HepG2 (cell line): ENCODE measurements around the gene PPP2R5C. TPM values are rescaled to one million over a fixed set of nuclear protein-coding genes. Genes with fewer than 3 reads are reported as not detected.

Experiments
- ATAC-seq: fragments of 200-7000 bp; cut with Tn5 transposase; 3 replicates; pipeline ENCODE4 v1.9.1; 2020; ENCODE audit warnings: mild to moderate bottlenecking, moderate library complexity
- BruUV-seq: library from RNA; stranded (reverse); fragments of 400-500 nt; replicated peaks from 2 replicates; lab custom pipeline; 2021; lab: Mats Ljungman, UMichigan
- CTCF ChIA-PET: fragments of 300-600 bp; formaldehyde crosslinking; extraction: SDS; loops from one replicate; lab custom pipeline; 2021; ENCODE audit warnings: low total read pairs, inconsistent platforms, low intra/inter-chr PET ratio; lab: Yijun Ruan, JAX
- POLR2A ChIA-PET: fragments of 350-600 bp; sonication (Branson Sonifier 250); formaldehyde crosslinking; loops from one replicate; lab custom pipeline; 2020; ENCODE audit warnings: antibody characterized with exemption, inconsistent platforms; lab: Yijun Ruan, JAX
- DNase-seq: peaks from one replicate; pipeline ENCODE4 v3.0.0-alpha.2; 2015; ENCODE audit warnings: low spot score
- FAIRE-seq: peaks from 3 replicates; lab custom pipeline; 2011; peaks lifted over from hg19 to GRCh38; lab: Jason Lieb, UNC
- H2AFZ ChIP-seq: one replicate; pipeline ENCODE4 v1.6.1; 2011; ENCODE audit warnings: low read length, inconsistent platforms
- H3K27ac ChIP-seq: fragments of 300-600 bp; 3 replicates; pipeline ENCODE4 v1.8.0; 2011; ENCODE audit warnings: mixed run types, mild to moderate bottlenecking, mixed read lengths, low read length, inconsistent platforms; ENCODE audit not compliant: insufficient read depth; ENCODE audit errors: extremely low read length
- H3K27me3 ChIP-seq, 2 experiments: fragments of 200-600 bp in 1 of 2; 2 replicates in 1 of 2; 3 replicates in 1 of 2; pipeline versions ENCODE4 v1.6.0 to v1.8.0; 2011; ENCODE audit warnings: low read length in 2 of 2, mild to moderate bottlenecking in 2 of 2, moderate library complexity in 2 of 2, inconsistent platforms in 1 of 2; ENCODE audit not compliant: insufficient read depth in 2 of 2, control insufficient read depth in 1 of 2
- H3K36me3 ChIP-seq, 2 experiments: fragments of 200-600 bp in 1 of 2; replicated peaks in 1 of 2; 2 replicates in 1 of 2; 3 replicates in 1 of 2; pipeline versions ENCODE4 v1.5.1 to v1.8.0; 2011; ENCODE audit warnings: low read length in 2 of 2, inconsistent platforms in 1 of 2; ENCODE audit not compliant: insufficient read depth in 2 of 2, control insufficient read depth in 1 of 2
- H3K4me1 ChIP-seq: 2 replicates; pipeline ENCODE4 v1.5.1; 2012; ENCODE audit warnings: low read length, inconsistent platforms; ENCODE audit not compliant: insufficient read depth
- H3K4me2 ChIP-seq: 2 replicates; pipeline ENCODE4 v1.6.0; 2011; ENCODE audit warnings: low read depth, low read length, inconsistent platforms
- H3K4me3 ChIP-seq, 3 experiments: fragments of 200-600 bp in 1 of 3; sonication (generic), shearing (Covaris generic) in 1 of 3; replicated peaks in 1 of 3; 2 replicates each; pipeline ENCODE4 v1.5.1; 2011 to 2016; ENCODE audit warnings: low read length in 3 of 3, inconsistent platforms in 2 of 3, low read depth in 2 of 3, mild to moderate bottlenecking in 2 of 3, control low read depth in 1 of 3, mixed read lengths in 1 of 3; ENCODE audit not compliant: insufficient read depth in 1 of 3
- H3K79me2 ChIP-seq: one replicate; pipeline ENCODE4 v1.6.1; 2011; ENCODE audit warnings: low read length, inconsistent platforms; ENCODE audit not compliant: insufficient read depth
- H3K9ac ChIP-seq: 2 replicates; pipeline ENCODE4 v1.6.0; 2011; ENCODE audit warnings: mild to moderate bottlenecking, low read depth, low read length, inconsistent platforms; ENCODE audit not compliant: insufficient read depth
- H3K9me3 ChIP-seq: 2 replicates; pipeline ENCODE4 v1.5.1; 2012; ENCODE audit warnings: mild to moderate bottlenecking, low read length
- H4K20me1 ChIP-seq: 2 replicates; pipeline ENCODE4 v1.6.0; 2011; ENCODE audit warnings: inconsistent platforms, mild to moderate bottlenecking, low read length, moderate library complexity; ENCODE audit not compliant: insufficient read depth
- AKAP8 ChIP-seq: sonication (generic); formaldehyde crosslinking; IDR thresholded peaks from 2 replicates; pipeline ENCODE4 v1.5.1; 2020; ENCODE audit warnings: mild to moderate bottlenecking, missing genetic modification reagents
- ELF1 ChIP-seq: sonication (generic); formaldehyde crosslinking; IDR thresholded peaks from 2 replicates; pipeline ENCODE4 v1.4.0; 2020; ENCODE audit warnings: missing genetic modification reagents
- JDP2 ChIP-seq: sonication (generic); formaldehyde crosslinking; IDR thresholded peaks from 2 replicates; pipeline ENCODE4 v1.8.1; 2022; ENCODE audit warnings: missing genetic modification reagents, borderline replicate concordance
- MEIS2 ChIP-seq: sonication (generic); formaldehyde crosslinking; IDR thresholded peaks from 2 replicates; pipeline ENCODE4 v1.9.0; 2021; ENCODE audit warnings: mild to moderate bottlenecking, missing genetic modification reagents
- NKX3-1 ChIP-seq: sonication (generic); formaldehyde crosslinking; IDR thresholded peaks from 2 replicates; pipeline ENCODE4 v1.5.0; 2020; ENCODE audit warnings: missing genetic modification reagents
- PREB ChIP-seq: sonication (generic); formaldehyde crosslinking; IDR thresholded peaks from 2 replicates; pipeline ENCODE4 v1.4.0; 2020; ENCODE audit warnings: missing genetic modification reagents
- TCF12 ChIP-seq, 2 experiments: fragments of 450-650 bp in 1 of 2; sonication (generic) in 1 of 2; formaldehyde crosslinking in 1 of 2; IDR thresholded peaks; 2 replicates each; pipeline versions ENCODE4 v1.6.1 to v1.8.0; 2017 to 2022; ENCODE audit warnings: antibody characterized with exemption in 1 of 2, mild to moderate bottlenecking in 1 of 2, missing genetic modification reagents in 1 of 2, moderate library complexity in 1 of 2
- THYN1 ChIP-seq: sonication (generic); formaldehyde crosslinking; IDR thresholded peaks from 2 replicates; pipeline ENCODE4 v1.8.1; 2023; ENCODE audit warnings: low read depth, mild to moderate bottlenecking, moderate library complexity, missing genetic modification reagents, borderline replicate concordance
- ZNF3 ChIP-seq: IDR thresholded peaks from 2 replicates; pipeline ENCODE4 v1.7.0; 2017; ENCODE audit warnings: inconsistent platforms
- ZNF382 ChIP-seq: sonication (generic); formaldehyde crosslinking; IDR thresholded peaks from 2 replicates; pipeline ENCODE4 v1.5.0; 2020; ENCODE audit warnings: missing genetic modification reagents, mild to moderate bottlenecking, borderline replicate concordance
- ZSCAN5A ChIP-seq: sonication (generic); formaldehyde crosslinking; IDR thresholded peaks from 2 replicates; pipeline ENCODE4 v1.8.0; 2022; ENCODE audit warnings: mild to moderate bottlenecking, missing genetic modification reagents, borderline replicate concordance
- WGBS: methylation state at CpG from one replicate; pipeline ENCODE4 v1.1.6; 2017; ENCODE audit warnings: low lambda C conversion rate; 5-methylcytosine and 5-hydroxymethylcytosine counted together
- in situ Hi-C: cut with HindIII; loops from 2 replicates; pipeline ENCODE4 v1.10.0; 2017; ENCODE audit warnings: low pct_unique_long_range_greater_than_20kb; ENCODE audit not compliant: extremely low pct_ligation_motif_present
- intact Hi-C: fragments of 100-400 bp; cut with micrococcal nuclease; formaldehyde crosslinking; loops from one replicate; pipeline ENCODE4 v1.10.0; 2022; ENCODE audit not compliant: unreplicated experiment
- polyA plus RNA-seq, 8 experiments: library from polyadenylated mRNA; depleted of rRNA in 3 of 8; stranded (reverse) in 7 of 8; unstranded in 1 of 8; fragments of >200 nt; fragmentation: Illumina TruSeq in 4 of 8; extraction: Trizol in 4 of 8; gene quantifications; 2 replicates each; pipeline versions ENCODE4 v1.2.1 to v1.2.3, GENCODE V29; 2011 to 2016; ENCODE audit warnings: low read depth in 4 of 8, missing spikeins in 1 of 8, mixed read lengths in 1 of 8; ENCODE audit not compliant: insufficient read depth in 1 of 8
- total RNA-seq, 5 experiments: library from RNA; depleted of rRNA; stranded (reverse); fragments of >200 nt; fragmentation: Illumina TruSeq; extraction: Trizol; gene quantifications; 2 replicates each; pipeline ENCODE4 v1.2.3, GENCODE V29; 2016; ENCODE audit warnings: low read depth in 1 of 5
- TF ChIP-seq, protein P1 (sequence below): sonication (generic); formaldehyde crosslinking; IDR thresholded peaks from 2 replicates; pipeline ENCODE4 v1.4.0; 2020; ENCODE audit warnings: missing genetic modification reagents, mild to moderate bottlenecking, borderline replicate concordance

PPP2R5C gene
- total and polyA plus RNA-seq, 2 of the 13 experiments (the other 11 are each of a cell fraction or from before 2014, with no cell fraction given): 74.3 to 78.5 TPM

- TF ChIP-seq ZSCAN5A (CRISPR knock-in tag) (no peak), ZNF3 (CRISPR knock-in tag) (no peak), TCF12 (IDR thresholded peaks at IDR 0.05) (no peak), TCF12 (CRISPR knock-in tag; IDR thresholded peaks at IDR 0.05) (no peak), MEIS2 (no peak)
Measured at GRCh38 chr14:101730626-101731186, 30.8 kb upstream of the PPP2R5C start (continued).

DNA sequence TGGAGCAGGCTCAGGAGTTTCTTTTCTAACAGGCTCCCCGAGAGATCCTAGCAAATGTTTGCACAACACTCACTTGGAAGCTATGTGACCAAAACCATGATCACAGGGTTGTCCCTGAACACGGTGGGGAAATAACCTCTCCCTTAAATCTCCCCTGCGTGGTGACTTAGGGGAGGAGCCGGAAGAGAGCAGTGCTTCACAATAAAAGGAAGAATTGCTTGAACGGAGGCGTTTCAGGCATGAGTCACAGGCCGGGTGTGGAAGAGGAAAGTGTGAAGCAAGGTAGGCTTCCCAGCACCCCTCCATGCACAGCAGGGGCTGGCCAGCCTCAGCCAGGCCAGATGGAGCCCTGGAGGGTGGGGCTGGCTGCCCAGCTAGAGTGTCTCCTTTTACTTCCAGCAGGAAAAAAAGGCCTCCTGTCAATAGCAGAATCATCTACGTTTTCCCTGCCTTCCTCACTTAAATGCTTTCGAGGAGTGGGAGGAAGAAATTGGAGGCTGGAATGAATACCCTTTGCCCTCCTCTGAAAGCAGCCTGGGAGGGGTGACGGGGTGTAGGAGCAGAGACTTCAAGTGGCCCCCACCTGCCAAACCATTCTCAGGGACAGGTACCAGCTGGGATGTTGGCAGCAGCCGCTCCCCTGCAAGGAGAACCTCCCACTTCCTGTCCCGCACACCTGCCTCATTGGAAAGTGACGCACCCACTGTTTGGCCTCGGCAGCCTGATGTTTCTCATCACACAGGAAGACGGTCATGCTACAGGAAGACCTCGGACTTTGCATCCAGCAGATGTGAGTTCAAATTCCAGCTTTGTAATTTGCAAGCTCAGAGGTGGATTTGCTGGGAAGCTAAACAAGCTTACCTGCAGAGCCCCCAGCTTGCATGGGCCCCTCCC is 30.1 kb upstream of the PPP2R5C start:
- Histone ChIP-seq H3K4me3 (peak overlapping the region in 2 of 3 experiments; percentile 2 to 49; a peak in 4 of 6 replicates), H2AFZ (no peak overlapping the region), H4K20me1 (no peaks in the 10 kb centered on the region), H3K9ac (peak overlapping the region; percentile 60; the same call in 1 of the 2 replicates), H3K27me3 (peaks cover 2 to 10% of the 10 kb centered on the region in 2 experiments; a peak in 3 of 5 replicates), H3K36me3 (no peaks in the 10 kb centered on the region), H3K4me2 (peak overlapping the region; percentile 79), H3K79me2 (no peaks in the 10 kb centered on the region), H3K27ac (peak overlapping the region; percentile 83), H3K4me1 (peaks cover 87% of the 10 kb centered on the region), H3K9me3 (no peaks in the 10 kb centered on the region)
- in situ Hi-C loops: no loop called here
- ATAC-seq (peak; percentile 85), FAIRE-seq (peak; percentile 83), DNase-seq (peak; percentile 90)
- no TSS peak for BruUV-seq
- intact Hi-C loops: no loop called here
- ChIA-PET CTCF (no interaction called here), POLR2A (interaction anchor here (0.6 to 2.3 kb wide), 10 partner anchors 9 to 217 kb away, joined by 3 to 16 read pairs (median 6); partner anchors contain the start of gene PPP2R5C)
- WGBS: 5% methylated on average over 13 of the region's 16 CpGs
- TF ChIP-seq ZNF382 (CRISPR knock-in tag): no peak
- no peak for TF ChIP-seq JDP2 (CRISPR knock-in tag)
- no peak for TF ChIP-seq THYN1 (CRISPR knock-in tag)
- TF ChIP-seq NKX3-1 (CRISPR knock-in tag): no peak
- no peak for TF ChIP-seq PREB
- TF ChIP-seq, protein P1, sequence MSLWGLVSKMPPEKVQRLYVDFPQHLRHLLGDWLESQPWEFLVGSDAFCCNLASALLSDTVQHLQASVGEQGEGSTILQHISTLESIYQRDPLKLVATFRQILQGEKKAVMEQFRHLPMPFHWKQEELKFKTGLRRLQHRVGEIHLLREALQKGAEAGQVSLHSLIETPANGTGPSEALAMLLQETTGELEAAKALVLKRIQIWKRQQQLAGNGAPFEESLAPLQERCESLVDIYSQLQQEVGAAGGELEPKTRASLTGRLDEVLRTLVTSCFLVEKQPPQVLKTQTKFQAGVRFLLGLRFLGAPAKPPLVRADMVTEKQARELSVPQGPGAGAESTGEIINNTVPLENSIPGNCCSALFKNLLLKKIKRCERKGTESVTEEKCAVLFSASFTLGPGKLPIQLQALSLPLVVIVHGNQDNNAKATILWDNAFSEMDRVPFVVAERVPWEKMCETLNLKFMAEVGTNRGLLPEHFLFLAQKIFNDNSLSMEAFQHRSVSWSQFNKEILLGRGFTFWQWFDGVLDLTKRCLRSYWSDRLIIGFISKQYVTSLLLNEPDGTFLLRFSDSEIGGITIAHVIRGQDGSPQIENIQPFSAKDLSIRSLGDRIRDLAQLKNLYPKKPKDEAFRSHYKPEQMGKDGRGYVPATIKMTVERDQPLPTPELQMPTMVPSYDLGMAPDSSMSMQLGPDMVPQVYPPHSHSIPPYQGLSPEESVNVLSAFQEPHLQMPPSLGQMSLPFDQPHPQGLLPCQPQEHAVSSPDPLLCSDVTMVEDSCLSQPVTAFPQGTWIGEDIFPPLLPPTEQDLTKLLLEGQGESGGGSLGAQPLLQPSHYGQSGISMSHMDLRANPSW (CRISPR knock-in tag): 0 out of 2 replicates have a peak, but pooled peaks have one; percentile 29
- TF ChIP-seq AKAP8 (CRISPR knock-in tag): peak; percentile 50; the same call in 1 of the 2 replicates
- TF ChIP-seq ELF1: peak; percentile 85
